ENCODE results near the gene SERINC5. TPM values are rescaled to one million over a fixed set of nuclear protein-coding genes. Genes with fewer than 3 reads are reported as not detected.

SERINC5 gene
- total and polyA plus RNA-seq, 3 experiments from 2014 or later: 13.7 to 33.3 (median 32.9) TPM

GRCh38 chr5:80170117-80170535, 85.7 kb downstream of the SERINC5 start:
- DNase-seq: no peak
- peaks cover 34 to 77% (median 40%) of the 10 kb centered on the region in 3 donors for H3K36me3 Mint-ChIP-seq
- peaks cover 36 to 64% (median 49%) of the 10 kb centered on the region in 3 donors for H3K4me1 Mint-ChIP-seq
- Histone ChIP-seq H3K27ac (ENCODE audit: low read depth, low read length) (no peak overlapping the region), H3K27me3 (ENCODE audit: insufficient read depth, low read length, poor library complexity, severe bottlenecking) (no peaks in the 10 kb centered on the region), H3K36me3 (ENCODE audit: insufficient read depth, low read length) (peaks cover 33% of the 10 kb centered on the region), H3K4me3 (ENCODE audit: low read length) (no peak overlapping the region), H3K9me3 (ENCODE audit: low read length) (no peaks in the 10 kb centered on the region), H3K4me1 (ENCODE audit: insufficient read depth, low read length) (peaks cover 21% of the 10 kb centered on the region)
- H3K9me3 Mint-ChIP-seq: no peaks in the 10 kb centered on the region
- peak overlapping the region in 2 of 8 donors; percentile 48 to 65 for H3K27ac Mint-ChIP-seq
- ChIA-PET CTCF (interaction anchor here (0.7 to 1.5 kb wide), 3 partner anchors 25 to 107 kb away, joined by 3 to 4 read pairs (median 3); no protein-coding TSS in a partner anchor), POLR2A (interaction anchor here (0.6 to 1.8 kb wide), 3 partner anchors 9 to 85 kb away, joined by 3 to 5 read pairs (median 4); partner anchors contain the start of gene SERINC5)
- no peak overlapping the region for H3K4me3 Mint-ChIP-seq
- H3K27me3 Mint-ChIP-seq: peaks cover 0 to 2% of the 10 kb centered on the region in 2 donors

GRCh38 chr5:80168388-80169028, 87.3 kb downstream of the SERINC5 start:
- no peak for DNase-seq
- Mint-ChIP-seq H3K36me3 (peaks cover 40 to 75% (median 40%) of the 10 kb centered on the region in 3 donors), H3K9me3 (no peaks in the 10 kb centered on the region), H3K27ac (peak overlapping the region in 3 of 8 donors; percentile 17 to 87 (median 39)), H3K4me1 (peaks cover 36 to 64% (median 58%) of the 10 kb centered on the region in 3 donors), H3K4me3 (no peak overlapping the region), H3K27me3 (peaks cover 0 to 4% of the 10 kb centered on the region in 2 donors)
- peaks cover 28% of the 10 kb centered on the region for H3K36me3 ChIP-seq (ENCODE audit: insufficient read depth, low read length)
- peaks cover 22% of the 10 kb centered on the region for H3K4me1 ChIP-seq (ENCODE audit: insufficient read depth, low read length)
- H3K27ac ChIP-seq (ENCODE audit: low read depth, low read length): no peak overlapping the region
- no peaks in the 10 kb centered on the region for H3K27me3 ChIP-seq (ENCODE audit: insufficient read depth, low read length, poor library complexity, severe bottlenecking)
- H3K4me3 ChIP-seq (ENCODE audit: low read length): no peak overlapping the region
- ChIA-PET POLR2A (interaction anchor here (0.7 kb wide), 1 partner anchor 9 kb away, joined by 4 read pairs; no protein-coding TSS in a partner anchor), CTCF (interaction anchor here (1.5 kb wide), 2 partner anchors 27 to 49 kb away, joined by 3 read pairs; no protein-coding TSS in a partner anchor)
- H3K9me3 ChIP-seq (ENCODE audit: low read length): no peaks in the 10 kb centered on the region

GRCh38 chr5:80165452-80165851, 90.4 kb downstream of the SERINC5 start:
- Histone ChIP-seq H3K27me3 (ENCODE audit: insufficient read depth, low read length, poor library complexity, severe bottlenecking) (no peaks in the 10 kb centered on the region), H3K27ac (ENCODE audit: low read depth, low read length) (no peak overlapping the region), H3K9me3 (ENCODE audit: low read length) (no peaks in the 10 kb centered on the region), H3K4me3 (ENCODE audit: low read length) (no peak overlapping the region), H3K4me1 (ENCODE audit: insufficient read depth, low read length) (peaks cover 19% of the 10 kb centered on the region), H3K36me3 (ENCODE audit: insufficient read depth, low read length) (peaks cover 20% of the 10 kb centered on the region)
- Mint-ChIP-seq H3K4me1 (peaks cover 28 to 57% (median 50%) of the 10 kb centered on the region in 3 donors), H3K4me3 (no peak overlapping the region), H3K36me3 (peaks cover 44 to 85% (median 53%) of the 10 kb centered on the region in 3 donors), H3K27ac (peak overlapping the region in 3 of 8 donors; percentile 44 to 53 (median 44)), H3K9me3 (no peaks in the 10 kb centered on the region), H3K27me3 (peaks cover 0 to 3% of the 10 kb centered on the region in 2 donors)
- CTCF ChIA-PET: interaction anchor here (1.4 to 1.5 kb wide), 2 partner anchors 11 to 15 kb away, joined by 3 to 4 read pairs; no protein-coding TSS in a partner anchor
- POLR2A ChIA-PET: no interaction called here
- DNase-seq: no peak

- Mint-ChIP-seq H3K4me1 (peaks cover 15 to 57% (median 34%) of the 10 kb centered on the region in 3 donors), H3K27ac (peak overlapping the region in 1 of 8 donors; percentile 43), H3K4me3 (no peak overlapping the region), H3K9me3 (no peaks in the 10 kb centered on the region), H3K36me3 (peaks cover 41 to 85% (median 44%) of the 10 kb centered on the region in 3 donors), H3K27me3 (peaks cover 0 to 3% of the 10 kb centered on the region in 2 donors)
- H3K4me1 ChIP-seq (ENCODE audit: insufficient read depth, low read length): peaks cover 13% of the 10 kb centered on the region
- no peaks in the 10 kb centered on the region for H3K9me3 ChIP-seq (ENCODE audit: low read length)
- peaks cover 11% of the 10 kb centered on the region for H3K36me3 ChIP-seq (ENCODE audit: insufficient read depth, low read length)
- H3K27ac ChIP-seq (ENCODE audit: low read depth, low read length): no peak overlapping the region
- ChIA-PET POLR2A (interaction anchor here (0.9 kb wide), 1 partner anchor 9 kb away, joined by 3 read pairs; no protein-coding TSS in a partner anchor), CTCF (no interaction called here)
- H3K4me3 ChIP-seq (ENCODE audit: low read length): no peak overlapping the region
- H3K27me3 ChIP-seq (ENCODE audit: insufficient read depth, low read length, poor library complexity, severe bottlenecking): no peaks in the 10 kb centered on the region
- DNase-seq: no peak
Measured at GRCh38 chr5:80161165-80161564, 94.7 kb downstream of the SERINC5 start.

GRCh38 chr5:80160242-80160641, 95.6 kb downstream of the SERINC5 start:
- ChIA-PET CTCF (no interaction called here), POLR2A (no interaction called here)
- peaks cover 6% of the 10 kb centered on the region for H3K36me3 ChIP-seq (ENCODE audit: insufficient read depth, low read length)

GRCh38 chr5:80159133-80159815, 96.6 kb downstream of the SERINC5 start:
- H3K4me3 Mint-ChIP-seq: no peak overlapping the region
- ChIA-PET POLR2A (no interaction called here), CTCF (no interaction called here)
- Histone ChIP-seq H3K4me3 (ENCODE audit: low read length) (no peak overlapping the region), H3K4me1 (ENCODE audit: insufficient read depth, low read length) (peaks cover 3% of the 10 kb centered on the region), H3K9me3 (ENCODE audit: low read length) (no peaks in the 10 kb centered on the region), H3K27me3 (ENCODE audit: insufficient read depth, low read length, poor library complexity, severe bottlenecking) (no peaks in the 10 kb centered on the region), H3K36me3 (ENCODE audit: insufficient read depth, low read length) (peaks cover 4% of the 10 kb centered on the region), H3K27ac (ENCODE audit: low read depth, low read length) (no peak overlapping the region)
- no peak for DNase-seq
- peaks cover 0 to 3% of the 10 kb centered on the region in 2 donors for H3K27me3 Mint-ChIP-seq
- H3K9me3 Mint-ChIP-seq: no peaks in the 10 kb centered on the region
- peak overlapping the region in 7 of 8 donors; percentile 3 to 68 (median 41) for H3K27ac Mint-ChIP-seq
- peaks cover 32 to 84% (median 47%) of the 10 kb centered on the region in 3 donors for H3K36me3 Mint-ChIP-seq
- peaks cover 10 to 56% (median 30%) of the 10 kb centered on the region in 3 donors for H3K4me1 Mint-ChIP-seq

More at GRCh38 chr5:80160242-80160641, 95.6 kb downstream of the SERINC5 start:
- H3K9me3 ChIP-seq (ENCODE audit: low read length): no peaks in the 10 kb centered on the region
- peaks cover 8% of the 10 kb centered on the region for H3K4me1 ChIP-seq (ENCODE audit: insufficient read depth, low read length)
- H3K27ac Mint-ChIP-seq: no peak overlapping the region
- H3K4me3 Mint-ChIP-seq: no peak overlapping the region
- H3K27ac ChIP-seq (ENCODE audit: low read depth, low read length): no peak overlapping the region
- peaks cover 33 to 85% (median 45%) of the 10 kb centered on the region in 3 donors for H3K36me3 Mint-ChIP-seq
- no peak for DNase-seq
- H3K9me3 Mint-ChIP-seq: no peaks in the 10 kb centered on the region
- peaks cover 11 to 56% (median 31%) of the 10 kb centered on the region in 3 donors for H3K4me1 Mint-ChIP-seq
- no peaks in the 10 kb centered on the region for H3K27me3 ChIP-seq (ENCODE audit: insufficient read depth, low read length, poor library complexity, severe bottlenecking)
- no peak overlapping the region for H3K4me3 ChIP-seq (ENCODE audit: low read length)
- H3K27me3 Mint-ChIP-seq: peaks cover 0 to 3% of the 10 kb centered on the region in 2 donors

- H3K27me3 ChIP-seq (ENCODE audit: insufficient read depth, low read length, poor library complexity, severe bottlenecking): no peaks in the 10 kb centered on the region
- Mint-ChIP-seq H3K4me1 (peaks cover 30 to 78% (median 51%) of the 10 kb centered on the region in 3 donors), H3K27me3 (no peaks in the 10 kb centered on the region), H3K27ac (peak overlapping the region in 7 of 8 donors; percentile 7 to 57 (median 36)), H3K4me3 (no peak overlapping the region), H3K36me3 (peaks cover 4 to 81% (median 38%) of the 10 kb centered on the region in 3 donors), H3K9me3 (no peaks in the 10 kb centered on the region)
- no peak overlapping the region for H3K4me3 ChIP-seq (ENCODE audit: low read length)
- DNase-seq: no peak
- peaks cover 4% of the 10 kb centered on the region for H3K36me3 ChIP-seq (ENCODE audit: insufficient read depth, low read length)
- no peak overlapping the region for H3K27ac ChIP-seq (ENCODE audit: low read depth, low read length)
- ChIA-PET POLR2A (no interaction called here), CTCF (interaction anchor here (1.3 to 1.9 kb wide), 2 partner anchors 19 to 65 kb away, joined by 3 to 8 read pairs; no protein-coding TSS in a partner anchor)
- H3K4me1 ChIP-seq (ENCODE audit: insufficient read depth, low read length): peaks cover 29% of the 10 kb centered on the region
- no peaks in the 10 kb centered on the region for H3K9me3 ChIP-seq (ENCODE audit: low read length)
Measured at GRCh38 chr5:80156156-80156555, 99.7 kb downstream of the SERINC5 start.
